Uterus (tissue), 2 donors: ENCODE measurements around the gene GRPEL2.

ENCODE experiments used
- POLR2A ChIP-seq, 2 donors: fragments of 450-650 bp; IDR thresholded peaks; one replicate each; pipeline ENCODE4 v1.6.1; 2016; ENCODE audit warnings: antibody characterized with exemption in 2 of 2, mild to moderate bottlenecking in 1 of 2, moderate library complexity in 1 of 2
- TF ChIP-seq, protein P1 (sequence below), 4 experiments: fragments of 200-600 bp in 2 of 4; fragments of 450-650 bp in 2 of 4; sonication (generic) in 2 of 4; IDR thresholded peaks; one replicate each; pipeline ENCODE4 v1.5.1; 2016 to 2019; ENCODE audit warnings: antibody characterized with exemption in 4 of 4, mild to moderate bottlenecking in 2 of 4, moderate library complexity in 1 of 4

DNA sequence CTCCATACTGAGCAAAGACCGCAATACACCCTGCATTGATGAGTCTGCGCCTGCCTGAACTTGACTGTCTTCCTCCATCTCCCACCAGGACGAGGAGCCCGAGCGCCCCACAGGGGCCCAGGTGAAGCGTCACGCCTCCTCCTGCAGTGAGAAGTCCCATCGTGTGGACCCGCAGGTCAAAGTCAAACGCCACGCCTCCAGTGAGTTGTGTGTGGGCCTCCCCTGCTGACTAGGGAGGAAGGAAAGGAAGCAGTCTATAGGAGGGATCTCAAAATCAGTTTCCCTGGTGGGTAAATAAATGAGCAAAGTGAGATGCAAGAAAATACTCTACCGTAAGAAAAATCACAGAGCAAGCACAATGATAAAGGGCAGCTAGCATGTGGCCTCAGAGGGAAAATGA lies 22.8 kb upstream of the GRPEL2 start:
- TF ChIP-seq, protein P1, sequence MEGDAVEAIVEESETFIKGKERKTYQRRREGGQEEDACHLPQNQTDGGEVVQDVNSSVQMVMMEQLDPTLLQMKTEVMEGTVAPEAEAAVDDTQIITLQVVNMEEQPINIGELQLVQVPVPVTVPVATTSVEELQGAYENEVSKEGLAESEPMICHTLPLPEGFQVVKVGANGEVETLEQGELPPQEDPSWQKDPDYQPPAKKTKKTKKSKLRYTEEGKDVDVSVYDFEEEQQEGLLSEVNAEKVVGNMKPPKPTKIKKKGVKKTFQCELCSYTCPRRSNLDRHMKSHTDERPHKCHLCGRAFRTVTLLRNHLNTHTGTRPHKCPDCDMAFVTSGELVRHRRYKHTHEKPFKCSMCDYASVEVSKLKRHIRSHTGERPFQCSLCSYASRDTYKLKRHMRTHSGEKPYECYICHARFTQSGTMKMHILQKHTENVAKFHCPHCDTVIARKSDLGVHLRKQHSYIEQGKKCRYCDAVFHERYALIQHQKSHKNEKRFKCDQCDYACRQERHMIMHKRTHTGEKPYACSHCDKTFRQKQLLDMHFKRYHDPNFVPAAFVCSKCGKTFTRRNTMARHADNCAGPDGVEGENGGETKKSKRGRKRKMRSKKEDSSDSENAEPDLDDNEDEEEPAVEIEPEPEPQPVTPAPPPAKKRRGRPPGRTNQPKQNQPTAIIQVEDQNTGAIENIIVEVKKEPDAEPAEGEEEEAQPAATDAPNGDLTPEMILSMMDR (IDR thresholded peaks at IDR 0.05), result no peak
- TF ChIP-seq POLR2A (IDR thresholded peaks at IDR 0.05), result no peak
